Retinal pigment epithelial cell (primary cell): Measurements from ENCODE around the gene FSTL4.

Source experiments
- DNase-seq: peaks from one replicate; pipeline ENCODE4 v3.0.0-alpha.2; 2010; ENCODE audit warnings: low read depth
- H3K4me3 ChIP-seq: 2 replicates; pipeline ENCODE4 v1.5.1; 2011; ENCODE audit warnings: mild to moderate bottlenecking, low read length, control low read depth, moderate library complexity
- TF ChIP-seq, protein P1 (sequence below): conservative IDR thresholded peaks from 2 replicates; pipeline ENCODE4 v1.5.1; 2011; ENCODE audit warnings: low read depth, low read length, control low read depth, inconsistent platforms

FSTL4 gene

GRCh38 chr5:133298447-133298846 is 313.9 kb downstream of the FSTL4 start:
- no peak overlapping the region for H3K4me3 ChIP-seq
- TF ChIP-seq, protein P1, sequence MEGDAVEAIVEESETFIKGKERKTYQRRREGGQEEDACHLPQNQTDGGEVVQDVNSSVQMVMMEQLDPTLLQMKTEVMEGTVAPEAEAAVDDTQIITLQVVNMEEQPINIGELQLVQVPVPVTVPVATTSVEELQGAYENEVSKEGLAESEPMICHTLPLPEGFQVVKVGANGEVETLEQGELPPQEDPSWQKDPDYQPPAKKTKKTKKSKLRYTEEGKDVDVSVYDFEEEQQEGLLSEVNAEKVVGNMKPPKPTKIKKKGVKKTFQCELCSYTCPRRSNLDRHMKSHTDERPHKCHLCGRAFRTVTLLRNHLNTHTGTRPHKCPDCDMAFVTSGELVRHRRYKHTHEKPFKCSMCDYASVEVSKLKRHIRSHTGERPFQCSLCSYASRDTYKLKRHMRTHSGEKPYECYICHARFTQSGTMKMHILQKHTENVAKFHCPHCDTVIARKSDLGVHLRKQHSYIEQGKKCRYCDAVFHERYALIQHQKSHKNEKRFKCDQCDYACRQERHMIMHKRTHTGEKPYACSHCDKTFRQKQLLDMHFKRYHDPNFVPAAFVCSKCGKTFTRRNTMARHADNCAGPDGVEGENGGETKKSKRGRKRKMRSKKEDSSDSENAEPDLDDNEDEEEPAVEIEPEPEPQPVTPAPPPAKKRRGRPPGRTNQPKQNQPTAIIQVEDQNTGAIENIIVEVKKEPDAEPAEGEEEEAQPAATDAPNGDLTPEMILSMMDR: no peak
- no peak for DNase-seq

DNA sequence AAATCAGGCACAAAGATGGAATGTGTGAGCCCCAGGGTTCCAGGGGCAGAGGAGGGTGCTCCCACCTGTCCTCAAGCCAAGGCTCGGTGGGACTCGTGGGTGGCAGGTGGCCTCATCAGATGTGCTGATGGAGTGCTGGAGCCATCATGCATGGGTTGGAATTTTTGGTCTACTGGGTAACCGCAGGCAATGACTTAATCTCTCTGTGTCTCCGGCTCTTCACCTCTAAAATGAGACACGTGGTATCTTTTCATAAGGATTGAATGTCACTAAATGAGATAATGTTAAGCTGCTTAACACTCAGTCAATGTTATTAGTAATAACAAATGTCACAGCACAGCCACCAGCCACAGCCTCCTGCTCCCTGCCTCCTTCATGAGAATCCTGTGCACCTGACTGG is 315.0 kb downstream of the FSTL4 start:
- TF ChIP-seq, protein P1: no peak
- H3K4me3 ChIP-seq: no peak overlapping the region
- no peak for DNase-seq

DNA sequence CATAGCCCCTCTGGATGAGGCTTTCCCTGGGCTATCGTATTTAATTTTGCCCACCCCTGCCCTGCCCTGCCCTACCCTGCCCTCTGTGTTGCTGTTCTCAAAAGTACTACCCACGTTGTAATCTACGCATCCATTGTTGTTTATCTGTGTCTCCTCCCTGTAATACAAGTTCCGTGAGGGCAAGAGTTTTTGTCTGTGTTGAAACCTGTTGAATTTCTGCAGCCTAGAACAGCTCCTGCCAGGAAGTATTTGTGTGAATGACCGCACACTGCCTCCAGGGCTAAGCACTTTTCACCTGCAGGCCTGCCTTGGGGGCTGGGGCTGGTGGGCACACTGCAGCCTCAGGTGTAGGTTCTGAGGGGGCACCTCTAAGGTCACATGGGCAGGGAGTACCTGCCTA is 315.7 kb downstream of the FSTL4 start:
- no peak for DNase-seq
- TF ChIP-seq, protein P1: no peak
- no peak overlapping the region for H3K4me3 ChIP-seq

GRCh38 chr5:133295520-133295919 is 316.8 kb downstream of the FSTL4 start:
- no peak overlapping the region for H3K4me3 ChIP-seq
- TF ChIP-seq, protein P1: no peak
- DNase-seq: no peak

DNA sequence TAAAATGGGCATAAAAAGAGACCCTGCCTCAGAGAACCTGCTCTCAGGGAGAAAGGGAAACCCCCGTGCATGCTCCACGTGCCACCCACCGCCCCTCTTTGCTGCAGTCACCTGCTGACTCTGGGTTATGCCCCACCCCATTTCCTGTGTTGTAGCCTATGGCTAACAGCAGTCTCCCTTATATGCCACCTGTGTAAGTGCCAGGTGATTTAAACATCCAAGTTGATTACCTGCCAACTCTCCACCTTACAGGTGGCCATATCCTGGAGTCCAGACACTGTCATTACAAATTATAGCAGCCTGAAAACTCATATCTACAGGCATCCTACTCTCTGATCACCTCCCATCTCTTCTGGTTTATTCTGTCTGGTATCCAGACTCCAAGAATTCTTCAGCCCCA is 318.0 kb downstream of the FSTL4 start:
- H3K4me3 ChIP-seq: no peak overlapping the region
- TF ChIP-seq, protein P1: no peak
- DNase-seq: no peak

DNA sequence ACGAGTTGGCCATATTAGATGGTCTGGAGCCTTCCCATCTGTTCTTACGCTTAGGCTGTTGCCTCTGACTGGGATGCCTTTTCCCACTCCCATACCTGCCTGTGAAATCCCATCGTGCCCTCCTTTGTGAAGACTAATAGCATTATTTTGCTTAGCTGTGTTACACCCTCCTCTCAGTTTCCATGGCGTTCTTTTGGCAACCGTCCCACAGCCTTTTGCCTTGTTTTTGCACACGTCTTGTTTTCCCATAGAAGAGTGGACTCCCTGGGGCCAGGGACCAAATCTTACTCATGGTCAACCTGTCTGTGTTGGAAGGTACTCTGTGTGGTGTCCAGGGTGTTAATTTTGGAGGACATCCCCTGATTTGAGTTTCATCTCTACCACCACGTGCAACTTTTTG is 318.4 kb downstream of the FSTL4 start:
- H3K4me3 ChIP-seq: no peak overlapping the region
- DNase-seq: no peak
- TF ChIP-seq, protein P1: no peak

- no peak overlapping the region for H3K4me3 ChIP-seq
- no peak for DNase-seq
These were observed 320.0 kb downstream of the FSTL4 start for GRCh38 chr5:133292300-133292699.

More at GRCh38 chr5:133292300-133292699, 320.0 kb downstream of the FSTL4 start:
- TF ChIP-seq, protein P1: no peak
